Iris pigment epithelial cell (primary cell): ENCODE data around the gene RPS4Y2.

Experiments used
- DNase-seq: peaks from one replicate; pipeline ENCODE4 v3.0.0-alpha.2; 2011; ENCODE audit warnings: low read depth

RPS4Y2 gene

DNA sequence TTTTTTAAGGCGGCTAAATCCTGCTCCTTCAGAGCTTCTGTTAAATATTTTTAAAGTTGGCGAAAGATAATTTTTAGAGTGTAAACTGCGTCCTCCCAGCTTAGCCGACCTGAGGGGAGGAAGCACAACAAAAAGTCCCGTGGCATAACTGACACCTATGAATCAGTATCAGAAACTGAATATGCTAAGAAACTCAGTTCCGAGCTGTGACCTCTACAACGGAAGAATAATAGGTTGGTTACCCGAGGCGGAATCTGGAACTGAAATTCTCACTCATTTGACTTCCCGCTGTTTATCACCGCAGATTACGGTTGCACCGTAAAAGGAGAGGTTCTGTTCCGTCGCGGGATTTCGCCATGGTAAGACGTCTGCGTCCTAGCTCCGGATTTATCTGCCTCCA, at the start of gene RPS4Y2:
TSS of gene RPS4Y2 (plus strand) at position 301 of the 400 bp plus-strand sequence. CDS start at position 357, 56 bp downstream.
- no peak for DNase-seq

- no peak for DNase-seq
These were observed 41.5 kb upstream of the RPS4Y2 start for GRCh38 chrY:20714391-20714790.

DNA sequence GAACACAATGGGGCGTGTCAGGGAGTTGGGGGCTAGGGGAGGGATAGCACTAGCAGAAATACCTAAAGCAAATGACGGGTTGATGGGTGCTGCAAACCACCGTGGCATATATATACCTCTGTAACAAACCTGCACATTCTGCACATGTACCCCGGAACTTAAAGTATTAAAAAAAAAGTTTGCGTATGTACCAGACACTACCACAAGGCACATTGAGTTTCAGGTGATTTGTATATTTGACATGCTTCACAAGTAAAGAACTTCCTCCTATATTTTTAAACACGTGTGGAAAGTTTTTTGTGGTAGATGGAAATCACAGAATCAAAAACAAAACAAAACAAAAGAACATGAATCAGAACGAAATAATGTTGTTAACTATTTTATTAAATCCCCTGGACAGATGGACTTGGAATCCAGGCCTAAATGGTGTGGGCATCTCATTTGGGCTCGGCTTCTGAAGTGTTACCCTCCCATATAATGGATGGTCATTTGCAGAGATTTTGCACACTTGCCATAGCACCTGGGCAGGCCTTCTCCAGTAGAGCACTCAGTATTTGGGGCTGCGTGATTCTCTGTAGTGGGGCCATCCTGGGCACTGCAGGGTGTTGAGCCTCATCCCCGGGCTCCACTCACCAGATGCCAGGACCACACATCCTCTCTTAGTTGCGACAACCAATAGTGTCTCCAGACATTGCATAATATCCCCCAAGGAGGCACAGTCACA, 29.6 kb upstream of the RPS4Y2 start:
- DNase-seq: no peak

DNA sequence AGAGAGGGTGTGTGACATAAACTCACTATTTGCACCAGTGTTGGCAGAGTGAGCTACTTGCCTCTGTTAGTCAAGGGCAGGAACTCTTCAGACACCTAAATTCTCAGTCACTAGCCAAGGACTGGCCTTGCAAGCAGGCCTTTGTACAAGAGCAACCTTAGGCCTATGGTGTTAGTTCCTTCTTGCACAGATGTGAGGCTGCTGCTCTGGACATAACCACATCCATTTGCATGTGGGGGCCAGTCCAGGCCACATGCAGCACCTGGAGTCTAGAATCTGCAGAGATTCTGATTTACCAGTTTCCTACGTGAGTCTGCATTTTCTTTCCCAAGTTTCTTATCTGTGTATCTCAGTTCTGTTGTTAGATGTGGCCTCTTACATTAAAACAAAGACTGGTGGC, 20.7 kb upstream of the RPS4Y2 start:
- no peak for DNase-seq

DNA sequence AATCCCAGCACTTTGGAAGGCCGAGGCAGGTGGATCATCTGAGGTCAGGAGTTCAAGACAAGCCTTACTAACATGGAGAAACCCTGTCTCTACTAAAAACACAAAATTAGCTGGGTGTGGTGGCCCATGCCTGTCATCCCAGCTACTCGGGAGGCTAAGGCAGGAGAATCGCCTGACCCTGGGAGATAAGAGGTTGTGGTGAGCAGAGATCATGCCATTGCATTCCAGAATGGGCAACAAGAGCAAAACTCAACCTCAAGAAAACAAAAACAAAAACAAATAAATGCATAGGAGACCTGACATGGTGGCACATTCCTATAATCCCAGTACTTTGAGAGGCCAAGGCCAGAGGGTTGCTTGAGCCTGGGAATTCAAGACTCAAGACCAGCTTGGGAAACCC, 16.1 kb upstream of the RPS4Y2 start:
- DNase-seq: no peak

GRCh38 chrY:20740609-20741008, 15.3 kb upstream of the RPS4Y2 start:
- DNase-seq: no peak

DNA sequence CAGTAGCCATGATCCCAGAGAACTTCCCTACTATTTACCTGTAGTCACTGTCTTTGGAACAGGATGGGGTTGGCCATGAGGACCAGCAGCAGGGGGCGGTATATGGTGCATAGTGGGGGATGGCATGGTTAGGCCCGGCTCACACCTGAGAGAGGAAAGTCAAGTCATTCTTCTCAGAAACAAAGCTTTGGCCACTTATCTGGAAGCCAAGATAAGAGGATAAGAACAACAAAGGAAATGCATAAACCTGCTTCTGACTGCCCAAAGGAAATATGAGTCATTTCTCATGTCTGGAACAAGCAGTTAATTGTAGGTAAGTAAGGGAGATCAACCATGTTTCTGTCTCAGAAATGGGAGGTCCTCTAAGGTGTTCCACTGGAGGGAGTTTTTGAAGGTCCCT, 10.8 kb upstream of the RPS4Y2 start:
- DNase-seq: no peak

DNA sequence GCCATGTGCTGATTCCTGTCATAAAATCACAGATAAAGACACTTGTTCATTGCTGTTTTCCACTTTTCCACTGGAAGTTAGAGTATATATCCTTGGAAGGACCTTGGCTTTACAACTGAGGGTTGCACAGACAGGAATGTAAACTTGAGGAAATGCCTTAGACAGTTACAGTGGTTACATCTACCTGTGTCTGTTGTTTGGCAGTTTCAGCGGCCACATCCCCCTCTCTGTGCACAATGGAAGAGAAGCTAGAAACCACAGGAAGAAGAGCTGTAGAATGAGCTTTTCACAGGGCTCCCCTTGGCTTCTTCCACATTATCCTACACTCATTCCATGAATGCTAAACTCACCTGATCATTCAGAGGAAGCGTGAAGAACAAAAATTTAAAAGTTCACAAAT, 9.0 kb upstream of the RPS4Y2 start:
- no peak for DNase-seq

DNA sequence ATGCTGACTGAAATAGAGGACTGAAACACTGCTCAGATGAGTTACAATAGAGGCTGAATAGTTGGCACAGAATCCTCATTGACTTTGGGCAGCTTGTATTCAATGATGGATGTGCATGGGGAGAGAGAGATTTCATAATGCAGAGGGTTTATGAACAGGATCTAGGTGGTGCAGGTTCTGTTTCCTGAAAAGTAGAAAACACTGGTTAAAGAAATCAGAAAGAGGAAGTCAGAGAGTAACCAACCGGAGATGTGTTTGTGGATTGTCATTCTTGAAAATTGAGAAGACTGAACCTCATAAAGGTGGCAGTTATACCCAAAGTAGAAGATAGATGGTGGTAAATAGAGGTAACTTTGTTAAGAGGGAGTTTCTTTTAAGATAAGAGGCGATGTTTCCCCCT, 8.0 kb downstream of the RPS4Y2 start:
- DNase-seq: no peak

GRCh38 chrY:20765117-20765516, 9.2 kb downstream of the RPS4Y2 start:
- DNase-seq: no peak

DNA sequence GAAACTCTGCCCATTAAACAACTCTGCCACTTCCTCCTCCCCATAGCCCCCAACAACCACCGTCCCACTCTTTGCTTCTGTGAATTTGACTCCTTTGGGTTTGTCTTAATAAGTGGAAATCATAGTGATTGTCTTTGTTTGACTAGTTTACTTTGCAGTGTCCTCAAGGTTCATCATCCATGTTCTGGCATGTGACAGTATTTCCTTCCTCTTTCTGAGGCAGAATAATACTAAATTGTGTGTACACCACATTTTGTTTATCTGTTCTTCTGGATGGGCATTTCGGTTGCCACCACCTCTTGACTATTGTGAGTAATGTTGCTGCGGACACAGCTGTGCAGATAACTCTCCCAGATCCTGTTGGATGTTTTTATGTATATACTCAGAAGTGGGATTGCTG, 14.8 kb downstream of the RPS4Y2 start:
- no peak for DNase-seq

DNA sequence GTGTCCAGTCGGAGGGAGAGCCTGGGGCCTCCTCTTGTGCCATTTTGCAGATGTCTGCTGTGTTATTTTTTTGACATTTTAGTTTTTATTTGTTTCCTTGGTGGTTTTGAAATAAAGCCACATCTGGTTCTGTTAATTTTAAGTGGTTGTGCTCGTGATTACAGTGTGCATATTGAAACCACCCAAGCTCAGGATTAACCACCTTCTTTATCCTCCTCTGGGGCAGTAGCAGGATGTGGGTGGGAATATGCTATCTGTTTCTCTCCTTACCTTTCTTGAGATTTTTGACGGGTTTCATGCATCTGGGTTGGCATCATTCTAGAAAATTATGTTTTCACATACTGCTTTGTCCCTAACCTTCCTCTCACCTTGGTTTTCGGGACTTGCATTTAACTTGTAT, 20.2 kb downstream of the RPS4Y2 start:
- no peak for DNase-seq

DNA sequence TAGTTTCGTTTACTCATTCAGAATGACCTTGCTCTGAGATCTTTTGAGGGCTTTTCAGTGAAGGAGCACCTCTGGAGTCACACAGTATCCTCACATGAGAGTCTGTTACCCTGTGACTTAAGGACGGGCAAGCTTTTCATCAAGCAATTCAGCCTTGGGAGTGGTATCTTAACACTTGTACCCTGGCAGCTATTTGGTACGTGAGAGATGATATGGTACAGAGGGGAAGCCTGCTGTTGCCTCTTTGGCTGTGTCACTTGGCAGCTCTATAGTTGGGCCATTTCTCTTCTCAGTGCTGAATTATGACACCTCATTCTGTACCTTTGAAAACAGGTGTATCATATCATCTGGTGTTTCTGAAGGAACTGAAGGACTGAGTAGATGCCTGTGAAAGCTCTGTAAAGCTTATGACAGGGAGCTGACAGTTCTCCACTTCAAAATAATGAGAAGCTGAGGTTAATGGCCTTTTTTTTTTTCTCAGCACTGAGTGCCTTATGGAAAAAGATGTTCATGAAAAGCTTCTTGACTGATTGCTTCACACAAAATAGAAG, 24.3 kb downstream of the RPS4Y2 start:
- no peak for DNase-seq

DNA sequence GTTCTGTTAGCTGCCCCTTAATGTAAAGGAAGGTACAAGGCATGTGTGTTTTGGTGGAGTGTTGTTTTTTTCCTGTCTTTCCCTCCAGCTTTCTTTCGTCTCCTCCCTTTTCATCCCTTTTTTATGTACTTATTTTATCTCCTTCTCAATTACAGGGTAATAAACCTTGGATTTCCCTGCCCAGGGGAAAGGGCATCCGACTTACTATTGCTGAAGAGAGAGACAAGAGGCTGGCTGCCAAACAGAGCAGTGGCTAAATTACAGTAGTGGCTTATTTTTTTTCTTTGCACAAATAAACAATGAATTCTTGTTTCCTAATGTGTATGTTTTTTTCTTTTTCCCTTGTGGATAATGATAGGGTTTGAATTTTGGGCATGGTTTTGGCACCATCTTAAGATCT, 24.9 kb downstream of the RPS4Y2 start:
- DNase-seq: no peak

DNA sequence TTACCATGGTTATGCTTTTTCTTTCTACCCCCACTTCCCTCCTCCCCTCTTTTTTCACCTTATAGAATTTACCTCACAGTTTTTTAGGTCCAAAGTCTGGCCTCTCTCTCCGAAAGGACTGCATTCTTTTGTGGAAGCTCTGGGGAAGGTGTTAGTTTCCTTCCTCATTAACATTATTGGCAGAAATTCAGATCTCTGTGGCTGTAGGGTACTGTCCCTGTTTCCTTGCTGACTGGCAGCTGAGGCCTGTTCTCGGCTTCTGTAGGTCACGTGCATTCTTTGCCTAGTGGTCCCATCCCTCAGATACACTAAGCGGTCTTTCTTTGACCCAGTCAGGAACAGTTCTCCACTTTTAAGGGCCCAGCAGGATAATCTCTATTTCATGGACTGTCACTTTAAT, 25.5 kb downstream of the RPS4Y2 start:
- no peak for DNase-seq

GRCh38 chrY:20784965-20785364, 29.1 kb downstream of the RPS4Y2 start:
- DNase-seq: no peak

- DNase-seq: no peak
These were observed 31.2 kb downstream of the RPS4Y2 start for GRCh38 chrY:20787076-20787475.

GRCh38 chrY:20798351-20799049, 42.6 kb downstream of the RPS4Y2 start:
- DNase-seq: no peak

DNA sequence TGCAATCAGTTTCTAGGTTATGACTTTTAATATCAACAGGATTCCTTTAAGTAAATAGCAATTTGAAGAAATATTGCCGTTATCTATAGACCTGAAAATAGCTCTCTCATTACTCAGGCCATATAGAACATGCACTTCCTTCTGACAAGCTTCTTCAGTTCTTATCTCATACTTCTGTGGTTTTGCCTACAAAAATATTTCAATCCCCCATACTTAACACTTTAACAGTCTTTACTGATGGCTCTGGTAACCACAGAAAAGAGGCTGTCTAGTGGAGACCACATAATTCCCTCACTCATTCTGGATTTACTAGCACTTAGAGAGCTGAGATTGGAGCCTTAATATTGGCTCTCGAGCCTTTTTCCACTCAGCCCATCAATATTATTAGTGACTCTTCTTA, 46.8 kb downstream of the RPS4Y2 start:
- no peak for DNase-seq

GRCh38 chrY:20806243-20806642, 50.3 kb downstream of the RPS4Y2 start:
- no peak for DNase-seq

DNA sequence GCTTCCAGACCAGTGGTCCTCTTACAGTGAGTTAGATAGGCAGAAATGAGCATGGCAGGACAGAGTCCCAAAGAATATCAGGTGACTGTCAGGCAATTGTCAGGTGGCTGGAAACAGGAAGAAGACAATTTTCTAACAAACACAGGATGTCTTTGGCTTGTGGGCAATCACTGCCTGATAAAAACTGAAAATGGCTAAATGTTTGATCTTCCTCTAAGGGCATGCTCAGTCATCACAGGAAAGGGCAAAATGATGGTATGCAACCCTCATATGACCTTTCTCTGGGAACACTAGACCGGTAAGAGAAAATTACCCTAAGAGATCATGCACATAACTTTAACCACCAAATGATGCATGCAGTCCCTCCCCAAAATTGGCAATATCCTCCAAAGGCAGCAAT, 57.6 kb downstream of the RPS4Y2 start:
- no peak for DNase-seq

GRCh38 chrY:20814794-20815193, 58.9 kb downstream of the RPS4Y2 start:
- DNase-seq: no peak

DNA sequence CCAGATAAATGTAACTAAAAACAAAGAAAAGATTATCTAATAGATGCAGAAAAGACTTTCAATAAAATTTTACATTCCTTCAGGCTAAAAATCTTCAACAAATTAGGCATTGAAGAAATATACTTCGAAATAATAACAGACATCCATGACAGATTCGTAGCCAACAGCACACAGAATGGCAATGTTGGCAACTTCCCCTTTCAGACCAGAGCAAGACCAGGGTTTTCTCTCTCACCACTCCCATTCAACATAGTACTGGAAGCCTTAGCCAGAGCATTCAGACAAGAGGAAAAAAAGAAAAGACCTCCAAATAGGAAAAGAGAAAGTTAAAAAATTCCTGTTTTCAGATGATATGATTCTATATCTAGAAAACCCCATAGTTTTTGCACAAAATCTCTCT, 61.2 kb downstream of the RPS4Y2 start:
- DNase-seq: no peak
